Suppressor macrophage treated with lipopolysaccharide for 1 hour (primary cell): Measurements from ENCODE around the gene SLC12A4.
"Not testable (repeated sequence)": the region's sequence is repeated elsewhere in the genome, so short reads cannot be mapped to it uniquely, and the experiment has no call there.

Experiments used
- DNase-seq, 3 donors: peaks; one replicate each; pipeline ENCODE4 v3.0.0-alpha.2; 2020 to 2022

The SLC12A4 gene

DNA sequence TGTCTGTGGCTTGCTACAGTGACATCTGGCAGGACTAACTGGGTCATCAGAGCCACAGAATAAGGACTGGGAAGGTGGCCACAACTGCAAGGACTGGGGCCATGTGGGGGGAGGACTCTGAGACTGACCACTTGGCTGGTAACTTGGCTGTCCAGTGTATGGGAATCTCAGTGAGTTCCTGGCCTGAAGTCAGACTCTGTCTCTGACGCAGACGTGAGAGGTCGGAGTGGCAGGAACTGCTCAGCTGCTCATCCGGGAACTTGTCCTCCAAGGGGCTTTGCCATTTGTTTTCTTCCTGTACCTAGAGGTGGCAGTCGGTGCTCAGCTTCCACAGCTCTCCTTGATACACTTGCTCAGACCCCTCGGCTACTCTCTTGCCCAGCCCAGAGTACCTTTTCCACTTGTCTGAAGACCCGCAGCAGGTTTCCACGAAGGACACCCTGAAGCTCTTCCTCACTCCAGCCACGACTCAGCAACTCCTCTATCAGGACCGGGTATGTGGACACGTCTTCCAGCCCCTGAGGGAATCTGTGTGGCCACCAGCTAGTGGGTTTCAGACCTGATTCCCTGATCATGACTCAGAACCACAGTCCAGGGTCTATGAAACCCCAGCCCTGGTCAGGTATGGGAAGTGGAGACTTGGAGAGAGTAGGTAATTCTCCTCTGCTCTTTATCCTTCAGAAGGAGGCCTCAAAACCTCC, 19.2 kb upstream of the SLC12A4 start:
- no peak for DNase-seq

DNA sequence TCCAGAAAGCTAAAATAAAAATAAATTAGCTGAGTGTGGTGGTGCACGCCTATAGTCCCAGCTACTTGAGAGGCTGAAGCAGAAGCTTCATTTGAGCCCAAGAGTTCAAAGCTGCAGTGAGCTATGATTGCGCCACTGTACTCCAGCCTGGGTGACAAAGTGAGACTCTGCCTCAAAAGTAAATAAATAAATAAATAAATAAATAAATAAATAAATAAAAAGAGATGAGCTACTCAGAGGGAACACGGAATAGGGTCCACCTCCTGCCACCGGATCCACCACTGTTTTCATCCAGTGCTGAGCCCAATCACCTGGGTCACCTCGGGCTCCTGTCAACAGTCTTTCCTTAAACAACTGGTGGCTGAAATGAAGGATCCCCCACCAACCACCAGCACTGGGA, 18.5 kb upstream of the SLC12A4 start:
- DNase-seq = no peak

DNA sequence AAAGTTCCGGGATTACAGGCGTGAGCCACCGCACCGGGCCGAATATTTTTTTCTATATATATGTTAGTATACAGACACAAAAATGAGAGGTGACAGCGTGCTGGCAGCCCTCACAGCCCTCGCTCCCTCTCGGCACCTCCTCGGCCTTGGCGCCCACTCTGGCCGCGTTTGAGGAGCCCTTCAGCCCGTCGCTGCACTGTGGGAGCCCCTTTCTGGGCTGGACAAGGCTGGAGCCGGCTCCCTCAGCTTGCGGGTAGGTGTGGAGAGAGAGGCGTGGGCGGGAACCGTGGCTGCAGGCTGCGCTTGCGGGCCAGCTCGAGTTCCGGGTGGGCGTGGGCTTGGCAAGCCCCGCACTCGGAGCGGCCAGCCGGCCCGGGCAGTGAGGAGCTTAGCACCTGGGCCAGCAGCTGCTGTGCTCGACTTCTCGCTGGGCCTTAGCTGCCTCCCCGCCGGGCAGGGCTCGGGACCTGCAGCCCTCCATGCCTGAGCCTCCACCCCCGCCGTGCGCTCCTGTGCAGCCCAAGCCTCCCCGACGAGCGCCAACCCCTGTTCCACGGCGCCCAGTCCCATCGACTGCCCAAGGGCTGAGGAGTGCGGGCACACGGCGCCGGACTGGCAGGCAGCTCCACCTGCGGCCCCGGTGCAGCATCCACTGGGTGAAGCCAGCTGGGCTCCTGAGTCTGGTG, 13.7 kb upstream of the SLC12A4 start:
- DNase-seq = no peak

DNA sequence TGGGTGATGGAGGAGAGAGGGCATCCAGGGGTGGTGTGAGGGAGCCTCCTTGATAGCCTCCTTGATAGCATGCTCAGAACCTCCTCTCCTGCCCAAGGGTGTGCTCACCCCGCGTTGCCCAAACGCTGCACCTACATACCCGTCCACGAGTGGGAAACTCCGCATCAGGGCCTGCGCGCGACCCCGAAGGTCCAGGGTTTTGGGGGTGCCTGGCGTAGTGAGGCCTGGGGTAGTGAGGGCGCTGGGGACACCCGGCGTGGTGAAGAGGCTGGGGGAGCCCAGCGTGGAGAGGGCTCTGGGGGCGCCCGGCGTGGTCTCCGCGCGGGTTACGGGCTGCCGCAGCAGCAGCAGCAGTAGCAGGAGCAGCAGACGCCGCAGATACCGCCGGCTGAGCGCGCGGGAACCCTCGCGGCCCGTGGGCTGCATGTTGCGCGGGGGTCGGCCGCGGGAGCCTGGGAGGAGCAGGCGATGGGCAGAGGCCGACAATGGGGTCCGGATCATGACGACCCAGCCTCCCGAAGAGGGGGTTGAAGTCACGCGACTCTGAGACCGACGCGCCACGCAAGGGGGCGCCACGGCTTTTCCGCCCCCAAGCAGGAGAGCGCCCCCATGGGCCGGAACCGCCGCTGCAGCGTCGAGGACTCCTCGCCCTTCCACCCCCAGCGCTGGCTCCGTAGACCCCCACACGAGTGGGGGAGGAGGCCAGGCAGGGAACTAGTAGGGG, 11.7 kb upstream of the SLC12A4 start, which contains the start of gene DPEP3:
DPEP3 (minus strand) TSS at position 545 of the 724 bp plus-strand sequence; CDS start at position 426, 119 bp downstream.
- DNase-seq = peak in 1 of 3 donors; percentile 17

DNA sequence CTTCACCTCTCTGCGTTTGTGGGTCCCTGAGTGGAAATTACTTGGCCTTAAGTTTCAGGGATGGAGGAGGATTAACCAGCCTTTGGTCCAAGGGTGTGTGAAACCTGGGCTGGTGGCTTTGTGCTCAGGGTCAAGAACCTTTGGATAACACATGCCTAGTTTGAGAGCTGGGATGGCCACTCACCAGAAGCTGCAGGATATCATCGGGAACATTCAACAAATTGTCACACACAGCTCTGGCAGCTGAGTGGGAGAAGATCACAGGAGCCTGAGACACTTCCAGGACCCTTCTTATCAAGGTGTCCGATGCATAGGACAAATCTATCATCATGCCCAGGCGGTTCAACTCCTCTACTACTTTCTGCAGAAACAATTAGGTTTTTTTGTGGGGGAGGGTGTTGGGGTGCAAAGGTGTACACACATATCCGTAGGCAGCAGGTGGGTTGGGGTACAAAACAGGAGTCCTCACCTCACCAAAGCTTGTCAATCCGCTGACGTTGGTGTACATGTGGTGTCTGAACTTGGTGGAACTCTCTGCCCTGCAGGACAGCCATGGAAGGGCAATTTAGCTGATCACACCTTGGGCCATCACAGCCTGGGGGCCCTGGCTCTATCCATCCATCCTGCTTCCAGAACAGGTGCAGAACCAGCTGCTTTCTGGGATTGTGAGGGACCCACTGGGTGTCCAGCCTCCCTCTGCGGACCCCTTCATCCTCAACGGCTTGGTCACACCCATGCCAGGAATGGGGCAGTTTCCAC, 9.2 kb upstream of the SLC12A4 start:
- DNase-seq = no peak

DNA sequence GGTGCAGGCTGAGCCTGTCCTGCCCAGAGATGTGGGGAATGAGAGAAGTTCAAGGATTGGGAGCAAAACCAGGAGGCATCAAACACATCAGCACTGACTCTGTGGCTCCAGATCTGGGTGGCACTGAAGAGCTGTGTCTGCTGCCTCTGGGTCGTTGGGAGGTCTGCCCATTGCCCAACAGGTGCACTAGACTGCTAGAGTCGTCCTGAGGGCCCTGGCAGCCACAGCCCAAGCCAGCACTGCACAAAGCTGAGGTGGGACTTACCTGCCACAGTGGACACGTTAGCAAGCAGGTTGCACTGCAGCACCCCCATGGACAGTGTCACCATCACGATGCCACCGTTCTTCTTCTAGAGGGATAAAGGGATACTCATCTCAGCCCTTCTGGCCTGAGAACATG, 8.6 kb upstream of the SLC12A4 start:
- DNase-seq = no peak

DNA sequence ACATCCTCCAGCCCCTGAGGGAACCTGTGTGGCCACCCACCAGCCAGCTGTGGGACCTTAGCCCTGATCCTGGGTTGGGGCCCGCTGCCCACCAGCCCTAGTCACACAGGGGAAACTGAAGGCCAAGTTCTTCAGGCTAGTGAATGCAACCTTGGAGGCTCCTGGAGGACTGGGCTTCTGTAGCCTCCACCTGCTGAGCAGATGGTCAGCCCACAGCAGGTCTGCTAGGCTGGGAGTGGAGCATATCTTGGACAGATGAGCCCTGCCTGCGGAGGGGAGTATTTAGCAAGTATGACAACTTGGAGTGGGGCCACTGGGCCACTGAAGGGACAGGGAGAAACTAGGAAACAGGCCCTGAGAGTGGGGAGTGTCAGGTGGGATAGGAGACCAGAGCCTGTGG, 7.8 kb upstream of the SLC12A4 start:
- DNase-seq = no peak

DNA sequence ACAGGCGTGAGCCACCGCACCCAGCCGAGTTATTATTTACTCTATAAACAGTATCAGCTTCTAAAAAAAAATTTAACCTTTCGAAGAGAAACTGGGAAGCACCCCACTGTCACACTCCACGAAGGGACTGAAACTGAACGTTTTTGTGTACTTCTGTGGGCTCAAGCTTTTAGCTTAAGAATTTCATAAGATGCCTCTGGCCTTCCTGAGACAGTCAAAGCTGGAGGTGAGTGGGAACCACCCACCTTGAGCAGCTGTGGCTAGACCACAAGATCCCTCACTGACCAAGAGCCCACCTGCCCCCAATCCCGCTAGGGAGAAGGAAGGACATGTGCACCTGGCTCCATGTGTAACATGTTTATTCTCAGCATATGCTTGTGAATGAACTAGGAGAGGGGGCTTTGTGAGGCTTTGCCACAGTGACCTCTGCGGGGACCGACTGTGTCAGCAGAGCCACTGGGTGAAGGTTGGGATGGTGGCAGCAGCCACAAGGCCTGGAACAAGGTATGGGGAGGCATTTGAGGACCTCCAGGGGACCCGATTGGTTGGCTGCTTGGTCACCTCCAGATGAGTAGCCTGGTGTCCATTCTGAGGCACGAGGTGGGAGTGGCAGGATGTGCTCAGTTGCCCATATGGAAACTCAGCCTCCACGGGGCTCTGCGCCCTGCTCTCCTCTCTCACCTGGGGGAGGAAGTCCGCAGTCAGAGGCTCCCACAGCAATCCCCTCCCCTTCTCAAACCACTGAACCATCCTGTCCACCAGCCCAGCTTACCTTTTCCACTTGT, 7.1 kb upstream of the SLC12A4 start:
- DNase-seq = no peak

DNA sequence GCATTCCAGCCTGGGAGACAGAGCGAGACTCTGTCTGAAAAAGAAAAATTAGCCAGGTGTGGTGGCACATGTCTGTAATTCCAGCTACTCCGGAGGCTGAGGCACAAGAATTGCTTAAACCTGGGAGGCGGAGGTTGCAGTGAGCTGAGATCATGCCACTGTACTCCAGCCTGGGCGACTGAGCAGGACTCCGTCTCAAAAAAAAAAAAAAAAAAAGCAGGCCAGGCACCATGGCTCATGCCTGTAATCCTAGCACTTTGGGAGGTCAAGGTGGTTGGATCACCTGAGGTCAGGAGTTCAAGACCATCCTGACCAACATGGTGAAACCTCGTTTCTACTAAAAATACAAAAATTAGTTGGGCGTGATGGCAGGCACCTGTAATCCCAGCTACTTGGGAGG, 3.8 kb upstream of the SLC12A4 start:
- DNase-seq = not testable (repeated sequence)

DNA sequence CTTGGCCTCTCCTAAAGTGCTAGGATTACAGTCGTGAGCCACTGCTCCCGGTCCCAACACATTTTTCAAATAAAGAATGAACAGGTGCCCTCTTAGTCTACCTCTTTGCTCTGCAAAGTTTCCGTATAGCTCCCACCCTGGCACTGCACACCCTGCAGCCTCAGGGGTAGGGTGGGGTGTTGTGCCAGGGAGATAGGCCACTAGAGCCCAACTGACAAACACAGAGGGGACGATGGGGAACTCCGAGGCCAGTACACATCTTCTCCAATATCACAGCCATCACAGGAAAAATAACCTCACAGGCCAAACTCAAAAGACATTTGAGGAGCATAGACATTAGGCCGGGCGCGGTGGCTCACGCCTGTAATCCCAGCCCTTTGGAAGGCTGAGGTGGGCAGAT, 2.7 kb upstream of the SLC12A4 start:
- no peak for DNase-seq

DNA sequence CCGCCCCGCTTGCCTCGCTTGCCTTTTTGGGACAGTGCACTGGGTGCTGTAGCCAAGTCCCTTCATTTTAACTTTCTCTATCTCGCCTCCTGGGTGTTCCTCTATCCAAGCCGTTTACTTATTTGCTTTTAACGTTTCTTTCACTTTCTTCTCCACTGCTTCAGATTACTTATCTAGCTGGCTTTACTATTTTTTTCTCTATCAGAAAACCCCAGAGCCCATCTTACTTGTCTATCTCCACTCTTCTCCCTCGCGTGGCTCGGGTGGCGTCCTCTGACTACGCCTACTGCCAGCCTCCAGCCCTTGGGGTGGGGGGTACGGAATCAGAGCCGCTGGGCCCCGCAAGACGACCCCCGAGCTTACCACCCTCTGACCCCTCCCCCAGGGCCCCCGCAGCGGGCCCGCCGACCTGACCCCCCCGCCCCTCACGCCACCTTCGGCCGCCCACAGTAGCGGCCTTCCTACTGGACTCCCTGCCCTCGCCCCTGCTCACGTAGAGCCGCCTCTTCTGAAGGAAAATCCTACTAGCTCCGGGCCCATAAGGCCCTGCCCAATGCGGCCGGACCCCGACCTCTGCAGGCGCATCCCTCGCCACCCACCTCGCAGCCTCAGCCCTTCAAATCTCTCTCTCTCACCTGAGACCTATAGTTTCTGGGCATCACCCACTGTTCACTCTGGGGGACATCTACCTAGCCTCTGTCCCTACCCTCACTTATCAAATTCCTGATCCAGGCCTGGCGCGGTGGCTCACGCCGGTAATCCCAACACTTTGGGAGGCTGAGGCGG, 1.0 kb upstream of the SLC12A4 start:
- peak; percentile 10 to 41 (median 26) for DNase-seq

DNA sequence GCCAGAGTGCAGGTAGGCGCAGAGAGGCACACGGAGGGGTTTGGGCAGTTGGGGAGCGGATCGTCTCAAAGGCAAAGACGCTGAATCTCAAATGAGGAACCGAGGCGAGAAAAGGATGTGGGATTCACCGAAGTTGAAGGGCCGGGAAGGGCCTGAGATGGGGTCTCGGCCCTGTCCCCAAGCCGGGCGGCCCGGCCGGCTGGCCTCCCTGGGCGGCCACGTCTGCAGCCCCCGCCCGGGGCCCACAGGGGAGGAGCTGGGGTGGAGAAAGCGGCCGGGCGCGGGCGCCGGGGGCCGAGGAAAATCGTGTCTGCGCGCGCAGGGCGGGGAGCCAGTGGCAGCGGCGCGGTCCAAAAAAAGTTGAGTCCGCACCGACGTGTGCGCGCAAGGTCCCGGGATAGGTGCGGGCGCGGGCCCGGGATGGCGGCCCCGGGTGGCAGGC, 458 bp downstream of the SLC12A4 start:
- peak; percentile 26 to 66 (median 48) for DNase-seq

DNA sequence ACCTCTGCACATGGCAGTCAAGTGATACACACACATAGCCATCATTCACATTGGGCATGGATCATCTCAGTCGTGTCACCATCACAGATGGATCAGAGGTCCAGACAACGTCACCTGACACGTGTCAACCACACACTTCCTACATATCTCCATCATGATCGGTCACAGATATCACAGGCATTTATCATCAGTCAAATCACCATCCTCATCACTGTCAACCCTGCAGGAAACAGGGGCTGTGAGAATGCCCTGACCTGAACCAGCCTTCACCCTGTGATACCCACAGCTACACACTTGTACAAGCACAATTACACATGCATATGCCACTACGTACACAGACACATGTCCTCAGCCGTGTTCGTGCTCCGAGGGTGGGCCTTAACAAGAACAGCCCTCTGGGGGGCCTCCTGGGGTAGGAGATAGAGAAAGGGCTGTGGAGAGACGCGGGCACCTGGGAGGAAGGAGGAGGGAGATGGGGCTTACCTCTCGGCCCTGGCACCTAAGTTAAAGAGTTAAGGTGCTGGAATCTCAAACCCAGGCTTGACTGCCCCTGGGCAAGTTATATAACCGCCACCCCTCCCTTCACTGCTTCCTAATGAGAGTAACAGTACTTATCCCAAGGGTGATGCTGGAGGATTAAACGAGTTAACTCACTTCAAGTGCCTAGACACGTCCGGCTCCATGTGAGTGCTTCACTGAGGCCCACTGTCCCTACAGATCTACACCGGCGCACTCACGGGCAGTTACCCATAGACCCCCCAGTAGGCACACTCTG, 1.1 kb downstream of the SLC12A4 start:
- no peak for DNase-seq

DNA sequence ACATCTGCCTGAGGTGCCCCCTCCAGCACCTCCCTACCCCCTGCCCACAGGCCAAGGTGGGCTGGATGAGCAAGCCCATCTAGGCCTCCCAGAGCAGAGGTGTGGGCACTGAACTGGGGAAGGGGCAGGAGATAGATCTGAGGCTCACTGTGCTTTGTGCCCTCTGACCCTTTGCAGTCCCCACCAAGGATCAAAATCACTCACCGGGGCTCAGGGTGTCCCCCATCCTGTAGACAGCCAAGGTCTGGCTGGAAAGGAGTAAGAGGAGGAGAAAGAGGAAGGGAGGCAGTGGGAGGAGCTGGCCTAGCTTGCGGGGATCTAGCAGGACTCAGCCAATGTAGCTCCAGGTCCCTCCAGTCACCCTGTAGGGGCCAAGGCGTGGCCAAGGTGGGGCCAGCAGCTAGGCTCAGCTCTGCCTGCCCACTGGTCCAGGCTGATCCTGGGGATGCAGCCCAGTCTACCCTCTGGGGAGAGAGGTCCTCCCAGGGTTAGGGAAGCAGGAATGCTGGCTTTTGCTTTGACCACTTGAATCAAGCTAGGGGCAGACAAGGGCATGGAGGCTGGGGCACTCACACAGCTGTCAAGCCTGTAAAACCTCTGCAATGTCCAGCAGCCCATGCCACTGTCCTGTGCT, 1.8 kb downstream of the SLC12A4 start:
- DNase-seq = peak in 2 of 3 donors; percentile 30 to 52

DNA sequence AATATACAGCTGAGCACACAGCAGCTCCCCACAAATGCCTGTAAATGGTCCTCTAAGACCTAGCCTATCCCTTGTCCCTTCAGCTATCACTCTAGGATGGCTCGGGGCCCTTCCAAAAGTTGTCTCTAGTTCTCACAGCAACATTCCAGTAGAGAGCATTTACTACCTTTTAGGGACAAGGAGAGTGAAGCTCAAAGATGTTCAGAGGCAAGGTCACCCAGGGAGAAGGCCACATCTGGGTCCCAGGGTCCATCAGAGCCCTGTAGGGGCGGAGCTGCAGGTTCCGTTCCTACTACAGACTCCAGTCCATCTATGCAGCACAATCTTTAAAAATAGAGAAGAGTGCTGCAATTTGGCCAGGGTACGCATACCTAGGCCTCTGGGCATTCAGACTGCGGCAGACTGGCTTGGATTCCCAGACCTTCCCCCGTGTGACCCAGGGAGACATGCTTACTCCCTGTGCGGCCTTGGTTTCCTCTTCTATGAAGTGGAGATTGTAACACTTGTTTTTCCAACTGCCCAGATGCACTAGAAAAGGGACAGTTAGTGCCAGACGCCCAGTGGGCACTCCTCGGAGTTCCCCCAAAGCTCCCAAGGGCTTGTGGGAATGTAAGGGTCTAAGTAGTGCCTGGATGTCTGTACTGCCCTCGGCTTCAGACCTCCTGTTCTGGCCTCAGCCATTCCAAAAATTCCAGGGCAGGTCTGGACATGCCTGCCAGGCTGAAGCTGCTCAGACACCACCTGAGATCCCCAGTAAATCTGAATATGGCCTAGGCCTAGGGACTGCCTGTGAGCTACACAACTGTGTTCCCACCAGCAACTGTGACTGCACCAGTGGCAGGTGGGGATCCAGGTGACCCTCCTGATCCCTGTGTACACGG, 2.5 kb downstream of the SLC12A4 start:
- DNase-seq = no peak

DNA sequence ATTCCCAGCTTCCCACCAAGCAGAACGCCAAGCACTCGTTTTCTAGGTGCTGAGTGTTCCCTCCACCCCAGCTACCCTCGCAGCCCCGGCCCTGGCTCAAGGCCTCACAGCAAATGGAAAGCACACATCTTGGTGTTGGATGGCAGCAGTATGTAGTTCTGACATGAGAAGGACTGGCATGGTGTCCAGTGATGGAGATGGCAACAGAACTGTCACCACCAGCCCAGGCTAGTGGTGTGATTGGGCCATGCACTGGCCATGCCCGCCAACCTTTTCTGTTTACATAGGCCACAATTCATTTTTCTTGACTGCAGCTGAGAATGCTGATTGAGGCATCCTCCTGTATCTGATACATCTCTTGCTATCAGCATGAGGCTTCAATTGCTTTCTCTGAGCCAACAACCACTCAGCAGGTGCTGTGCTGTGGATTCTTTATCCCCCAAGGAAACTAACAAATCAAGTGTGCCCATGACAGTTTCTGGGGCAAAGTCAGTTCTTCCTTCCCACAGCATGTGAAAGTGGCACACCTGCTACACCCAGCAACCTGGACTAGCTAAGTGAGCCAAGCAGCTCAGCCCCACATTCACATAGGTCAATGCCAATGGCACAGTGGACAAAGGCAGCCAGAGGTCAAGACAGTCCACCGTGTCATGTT, 3.8 kb downstream of the SLC12A4 start:
- DNase-seq = no peak

DNA sequence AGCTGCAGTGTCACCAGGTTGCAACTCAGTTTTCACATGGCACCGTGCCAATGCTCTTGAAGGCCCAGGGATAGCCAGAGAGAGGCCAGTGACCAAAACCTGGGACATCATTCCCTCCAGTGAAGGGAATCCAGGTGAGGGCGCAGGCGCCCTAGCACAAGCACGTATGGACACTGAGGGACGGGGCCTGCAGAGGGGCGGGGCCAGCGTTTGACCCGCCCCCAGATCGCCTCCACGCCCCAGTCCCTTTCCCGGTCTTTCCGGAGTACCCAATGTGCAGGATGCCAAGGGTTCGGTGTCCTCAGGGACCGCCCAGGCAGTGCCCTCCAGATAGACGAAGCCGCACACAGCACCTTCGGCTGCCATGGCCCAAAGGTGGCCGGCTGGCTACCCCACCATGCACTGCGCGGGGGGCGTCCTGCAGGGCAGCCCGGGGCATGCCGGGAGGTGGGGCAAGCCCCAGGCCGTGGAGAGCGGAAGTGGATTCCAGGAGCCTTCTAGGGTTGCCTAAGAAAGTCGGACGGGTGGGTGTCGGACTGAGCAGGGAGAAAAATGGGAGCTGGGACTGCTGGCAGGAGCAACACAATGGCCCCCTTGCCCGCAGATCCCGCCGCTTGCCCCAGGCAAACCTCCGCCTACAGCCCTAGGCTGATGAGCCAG, 4.6 kb downstream of the SLC12A4 start:
- no peak for DNase-seq

DNA sequence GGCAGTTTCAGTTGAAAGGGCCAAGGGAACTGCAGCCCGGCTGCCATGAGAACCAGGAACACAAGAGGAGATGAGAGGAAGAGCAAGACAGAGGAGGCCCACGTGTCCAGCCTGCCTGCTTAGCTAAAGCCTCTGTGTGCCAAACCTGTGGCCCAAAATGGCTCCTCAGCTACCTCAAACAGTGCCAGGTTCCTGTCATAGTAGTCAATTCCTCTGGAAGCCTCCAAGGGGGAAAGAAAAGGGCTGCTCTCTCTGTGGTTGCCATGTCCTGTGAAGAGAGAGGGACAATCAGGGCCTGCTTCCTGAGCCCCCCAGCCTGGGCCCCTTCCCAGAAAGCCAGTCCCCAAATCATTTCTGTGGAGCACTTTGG, 5.2 kb downstream of the SLC12A4 start:
- no peak for DNase-seq
